Endometrial microvascular endothelial cells (primary cell): ENCODE results near the gene GCK. TPM values are rescaled to one million over a fixed set of nuclear protein-coding genes. Genes with fewer than 3 reads are reported as not detected.
"Not testable (repeated sequence)": the region's sequence is repeated elsewhere in the genome, so short reads cannot be mapped to it uniquely, and the experiment has no call there.

Experiments
- in situ Hi-C: cut with HindIII; loops from 2 replicates; pipeline ENCODE4 v1.10.0; 2017; ENCODE audit warnings: low sequenced_read_pairs, low pct_unique_long_range_greater_than_20kb; ENCODE audit errors: inconsistent ontology term
- total RNA-seq: library from RNA; depleted of rRNA; stranded (reverse); fragments of >200 nt; gene quantifications from one replicate; pipeline ENCODE4 v1.2.3, GENCODE V29; 2015; ENCODE audit errors: inconsistent ontology term

GCK gene
- total RNA-seq, 1 donor from 2014 or later = 0.28 TPM

DNA sequence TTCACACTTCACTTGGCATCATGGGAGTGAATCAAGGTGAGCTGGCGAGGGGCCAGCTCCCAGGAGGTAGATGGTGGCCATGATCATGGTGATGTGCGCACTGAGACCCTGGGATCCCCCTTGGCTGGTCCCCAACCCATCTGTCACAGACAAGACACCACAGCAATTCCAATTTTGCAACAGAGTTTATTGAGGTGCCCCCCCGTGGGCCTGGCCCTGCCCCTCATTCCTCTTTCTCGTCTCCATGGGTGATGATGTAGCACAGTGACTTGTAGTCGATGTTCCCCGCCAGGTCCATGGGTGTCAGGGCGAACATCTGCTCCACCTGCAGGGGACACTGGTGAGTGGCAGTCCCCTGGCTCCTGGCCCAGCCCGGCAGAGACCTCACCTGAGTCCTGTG lies 50.5 kb downstream of the GCK start:
- in situ Hi-C loops = no loop called here

DNA sequence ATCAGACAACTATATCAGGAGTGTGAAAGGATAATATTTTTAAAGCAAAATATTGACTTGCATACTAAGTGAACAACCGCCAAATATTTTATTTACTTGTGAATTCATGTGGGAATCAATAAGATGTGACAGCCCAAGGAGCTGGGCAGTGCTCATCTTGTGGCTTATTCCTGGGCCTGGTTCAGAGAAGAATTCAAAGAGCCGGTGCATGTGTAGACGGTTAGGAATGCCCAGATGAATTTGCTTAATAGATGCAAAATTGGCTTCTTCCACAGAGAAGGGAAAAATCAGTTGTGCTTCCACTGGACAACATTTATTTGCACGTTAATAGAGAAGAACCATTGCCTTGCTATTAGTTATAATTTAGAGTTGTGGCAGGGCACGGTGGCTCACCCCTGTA lies 52.5 kb downstream of the GCK start:
- in situ Hi-C loops = no loop called here

DNA sequence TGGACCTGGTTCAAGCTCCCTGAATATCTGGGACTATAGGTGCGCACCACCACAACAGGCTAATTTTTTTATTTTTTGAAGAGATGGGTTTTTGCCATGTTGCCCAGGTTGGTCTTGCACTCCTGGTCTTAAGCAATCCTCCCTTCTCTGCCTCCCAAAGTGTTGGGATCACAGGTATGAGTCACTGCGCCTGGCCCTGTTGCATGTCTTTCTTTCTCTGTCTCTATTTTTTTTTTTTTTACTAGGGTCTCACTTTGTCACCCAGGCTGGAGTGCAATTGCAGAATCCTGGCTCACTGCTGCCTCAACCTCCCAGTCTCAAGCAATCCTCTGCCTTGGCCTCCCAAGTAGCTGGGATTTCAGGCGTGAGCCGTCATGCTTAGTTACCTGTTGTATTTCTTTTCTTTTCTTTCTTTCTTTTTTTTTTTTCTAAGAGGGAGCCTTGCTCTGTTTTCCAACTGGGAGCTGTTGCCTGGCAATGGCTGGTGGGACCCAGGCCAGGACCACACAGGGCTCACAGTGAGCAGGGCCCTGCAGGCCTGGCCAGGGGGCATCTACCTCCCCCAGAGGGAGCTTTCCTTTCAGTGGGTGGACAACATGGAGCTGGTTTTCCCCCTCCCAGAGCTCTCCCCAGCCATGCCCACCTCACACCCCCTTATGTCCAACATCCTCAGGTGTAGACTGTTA lies 54.2 kb downstream of the GCK start:
- in situ Hi-C loops = no loop called here

- in situ Hi-C loops = no loop called here
These were observed 55.9 kb downstream of the GCK start for GRCh38 chr7:44133295-44133694.

- in situ Hi-C loops = no loop called here
These were observed 57.2 kb downstream of the GCK start for GRCh38 chr7:44132039-44132438.

DNA sequence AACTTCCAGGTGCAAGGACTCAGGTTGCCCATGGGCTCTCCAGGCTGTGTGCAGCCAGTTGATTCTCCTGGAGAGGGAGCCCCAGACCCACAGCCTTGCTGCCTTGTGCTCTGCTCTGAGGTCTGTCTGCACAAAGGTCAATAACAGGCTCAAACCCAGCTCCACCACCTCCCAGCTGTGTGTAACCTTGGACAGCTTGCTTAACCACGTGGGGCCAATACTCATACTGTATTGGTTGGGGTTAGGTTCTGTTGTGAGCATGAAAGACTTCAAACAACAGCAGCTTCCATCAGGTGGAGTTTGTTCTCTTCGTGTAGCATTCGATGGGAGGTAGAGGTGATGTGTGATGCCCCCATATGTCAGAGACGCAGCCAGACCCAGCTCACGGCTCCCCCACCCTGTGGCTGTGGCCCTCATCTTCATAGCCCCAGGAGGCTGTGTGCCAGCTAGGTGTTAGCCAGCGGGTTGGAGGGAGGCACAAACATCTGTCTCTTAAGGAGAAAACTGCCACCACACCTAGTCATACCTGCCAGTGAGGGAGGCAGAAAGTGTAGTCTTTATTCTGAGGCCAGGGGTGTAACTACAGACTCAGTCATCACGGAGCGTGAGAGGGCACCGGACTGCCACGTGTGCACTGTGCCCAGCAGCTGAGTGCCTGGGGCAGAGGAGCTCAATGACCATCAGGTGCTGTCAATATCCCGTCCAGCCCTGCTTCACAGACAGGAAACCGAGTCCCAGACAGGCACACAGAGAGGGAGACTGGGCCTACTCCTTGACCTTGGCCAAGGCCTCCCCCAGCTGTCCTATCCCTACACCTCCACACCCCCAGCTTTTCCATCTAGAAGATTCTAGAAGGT lies 57.8 kb downstream of the GCK start:
- in situ Hi-C loops = no loop called here

- in situ Hi-C loops = no loop called here
These were observed 60.3 kb downstream of the GCK start for GRCh38 chr7:44128721-44129582.

DNA sequence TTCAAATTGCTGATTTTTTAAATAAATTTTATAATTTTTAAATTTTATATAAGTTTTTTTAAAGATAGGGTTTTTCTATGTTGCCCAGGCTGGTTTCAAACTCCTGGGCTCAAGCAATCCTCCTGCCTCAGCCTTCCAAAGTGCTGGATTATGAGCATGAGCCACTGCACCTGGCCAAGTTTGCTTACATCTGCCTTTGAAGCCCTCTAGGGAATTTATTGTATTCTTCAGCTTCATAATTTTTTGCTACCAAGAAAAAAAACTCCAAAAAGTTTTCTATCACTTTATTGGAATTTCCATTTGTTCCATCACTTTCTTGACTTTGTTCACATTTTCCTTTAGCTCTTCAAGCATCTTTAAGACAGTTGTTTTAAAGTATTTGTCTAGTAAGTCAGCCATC lies 62.1 kb downstream of the GCK start:
- in situ Hi-C loops = no loop called here

DNA sequence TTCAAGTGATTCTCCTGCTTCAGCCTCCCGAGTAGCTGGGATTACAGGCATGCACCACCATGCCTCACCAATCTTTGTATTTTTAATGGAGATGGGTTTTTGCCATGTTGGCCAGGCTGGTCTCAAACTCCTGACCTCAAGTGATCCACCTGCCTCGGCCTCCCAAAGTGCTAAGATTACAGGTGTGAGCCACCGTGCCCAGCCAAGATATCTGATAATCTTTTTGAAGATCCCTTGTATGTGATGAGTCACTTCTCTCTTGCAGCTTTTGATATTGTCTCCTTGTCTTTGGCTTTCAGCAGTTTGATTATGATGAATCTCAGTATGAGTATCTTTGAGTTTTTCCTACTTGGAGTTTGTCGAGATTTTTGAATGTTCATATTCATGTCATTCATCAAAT lies 62.7 kb downstream of the GCK start:
- in situ Hi-C loops = not testable (repeated sequence)

DNA sequence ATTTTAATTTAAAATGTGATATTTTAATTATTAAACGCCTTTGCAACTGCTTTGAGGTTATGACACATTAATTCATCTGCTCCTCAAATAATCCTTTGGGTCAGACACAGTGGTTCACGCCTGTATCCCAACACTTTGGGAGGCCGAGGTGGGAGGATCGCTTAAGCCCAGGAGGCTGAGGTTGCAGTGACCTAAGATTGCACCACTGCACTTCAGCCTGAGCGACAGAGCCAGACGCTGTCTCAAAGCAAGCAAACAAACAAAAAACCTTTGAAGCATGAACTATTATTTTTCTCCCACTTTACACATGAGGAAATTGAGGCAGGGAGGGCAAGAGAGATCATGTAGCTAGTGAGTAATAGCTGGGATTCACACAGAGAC lies 64.4 kb downstream of the GCK start:
- in situ Hi-C loops = no loop called here

- in situ Hi-C loops = no loop called here
These were observed 65.8 kb downstream of the GCK start, which contains the start of gene POLD2 for GRCh38 chr7:44123190-44124003. Gene POLD2, minus strand, starts transcription at chr7:44123548. Its CDS starts 1,495 bp downstream, at chr7:44122053.

GRCh38 chr7:44122529-44122928 lies 66.7 kb downstream of the GCK start:
- in situ Hi-C loops = no loop called here

DNA sequence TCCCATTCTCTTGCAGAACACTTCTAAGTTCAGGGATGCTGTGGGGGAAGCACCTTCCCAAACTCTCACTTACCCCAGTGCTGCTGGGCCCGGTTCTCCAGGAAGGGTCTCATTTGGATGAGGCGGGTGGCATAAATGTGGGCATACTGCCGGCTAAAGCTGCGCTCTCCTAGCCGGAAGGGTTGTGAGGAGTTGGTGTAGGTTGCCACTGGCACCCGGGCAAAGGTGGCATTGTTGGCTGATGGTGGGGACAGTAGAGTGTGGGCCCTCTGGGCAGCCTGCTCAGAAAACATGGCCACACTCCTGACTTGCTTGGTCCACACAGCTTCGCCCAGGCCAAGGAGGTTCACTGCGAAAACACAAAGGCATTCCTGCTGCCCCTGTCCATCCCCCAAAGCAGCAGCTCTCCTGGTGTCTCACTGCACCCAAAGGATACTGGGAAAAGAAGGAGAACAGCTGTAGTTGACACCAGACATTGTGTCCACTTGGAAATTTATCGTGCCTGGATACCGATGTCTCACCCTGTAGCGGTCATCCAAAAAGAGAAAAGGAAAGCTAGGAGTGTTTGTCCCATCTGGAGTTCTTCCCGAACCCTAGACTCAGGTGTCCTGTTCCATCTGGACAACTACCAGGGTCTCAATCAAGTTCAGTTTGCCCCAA lies 67.3 kb downstream of the GCK start:
- in situ Hi-C loops = no loop called here

- in situ Hi-C loops = no loop called here
These were observed 68.8 kb downstream of the GCK start for GRCh38 chr7:44120395-44120794.

GRCh38 chr7:44119829-44120380 lies 69.3 kb downstream of the GCK start:
- in situ Hi-C loops = no loop called here

DNA sequence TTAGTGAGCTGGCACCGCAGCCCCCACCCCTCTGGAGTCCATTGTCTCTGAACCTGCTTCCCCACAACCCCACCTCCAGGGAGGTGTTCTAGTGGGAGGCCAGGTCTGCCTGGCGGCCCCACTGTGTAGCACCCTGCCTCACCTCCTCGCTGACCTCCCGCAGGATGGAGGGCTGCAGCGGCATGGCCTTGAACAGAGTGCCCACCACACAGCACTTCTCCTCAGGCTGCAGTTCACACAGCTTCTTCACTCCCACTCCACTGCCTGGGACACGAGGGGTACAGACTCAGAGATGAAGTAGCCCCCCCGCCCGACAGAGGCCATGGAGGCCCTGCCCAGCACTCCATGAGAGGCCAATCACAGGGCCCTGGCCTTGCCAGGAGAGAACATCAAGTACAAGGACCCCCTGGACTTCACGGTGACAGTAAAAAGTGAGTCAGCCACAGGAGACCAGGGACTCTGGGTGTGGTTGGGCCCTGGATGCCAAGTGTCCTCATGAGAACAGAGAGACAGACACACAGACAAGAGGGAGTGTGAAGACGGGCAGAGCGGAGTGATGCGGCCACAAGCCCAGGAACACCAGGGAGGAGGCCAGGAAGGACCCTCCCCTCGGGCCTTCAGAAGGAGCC lies 71.3 kb downstream of the GCK start:
- in situ Hi-C loops = no loop called here
